Ishikawa (cell line): Measurements from ENCODE around the gene KRTAP13-2.

Experiments
- CEBPB ChIP-seq: IDR thresholded peaks from 2 replicates; pipeline ENCODE4 v1.6.1; 2012
- CREB1 ChIP-seq: IDR thresholded peaks from 2 replicates; pipeline ENCODE4 v1.6.1; 2012; ENCODE audit warnings: low read depth
- EGR1 ChIP-seq: IDR thresholded peaks from 2 replicates; pipeline ENCODE4 v1.6.1; 2012
- EP300 ChIP-seq: IDR thresholded peaks from 2 replicates; pipeline ENCODE4 v1.6.1; 2012; ENCODE audit warnings: borderline replicate concordance
- FOXM1 ChIP-seq: IDR thresholded peaks from 2 replicates; pipeline ENCODE4 v1.6.1; 2012; ENCODE audit warnings: low read depth, borderline replicate concordance
- MAX ChIP-seq: IDR thresholded peaks from 2 replicates; pipeline ENCODE4 v1.6.1; 2012
- NFIC ChIP-seq: IDR thresholded peaks from 2 replicates; pipeline ENCODE4 v1.6.1; 2012
- RAD21 ChIP-seq: IDR thresholded peaks from 2 replicates; pipeline ENCODE4 v1.6.1; 2012; ENCODE audit warnings: low read depth
- TAF1 ChIP-seq: IDR thresholded peaks from 2 replicates; pipeline ENCODE4 v1.6.1; 2012; ENCODE audit warnings: low read depth, mild to moderate bottlenecking
- TCF12 ChIP-seq: IDR thresholded peaks from 2 replicates; pipeline ENCODE4 v1.6.1; 2012; ENCODE audit warnings: low read depth
- TEAD4 ChIP-seq: IDR thresholded peaks from 2 replicates; pipeline ENCODE4 v1.6.1; 2012
- USF1 ChIP-seq: IDR thresholded peaks from 2 replicates; pipeline ENCODE4 v1.6.1; 2012
- YY1 ChIP-seq: IDR thresholded peaks from 2 replicates; pipeline ENCODE4 v1.6.1; 2012; ENCODE audit warnings: low read depth
- ZBTB7A ChIP-seq: IDR thresholded peaks from 2 replicates; pipeline ENCODE4 v1.6.1; 2012; ENCODE audit warnings: low read depth
- TF ChIP-seq, protein P1 (sequence below): IDR thresholded peaks from 2 replicates; pipeline ENCODE4 v1.6.1; 2012; ENCODE audit warnings: low read depth, mild to moderate bottlenecking

The KRTAP13-2 gene

DNA sequence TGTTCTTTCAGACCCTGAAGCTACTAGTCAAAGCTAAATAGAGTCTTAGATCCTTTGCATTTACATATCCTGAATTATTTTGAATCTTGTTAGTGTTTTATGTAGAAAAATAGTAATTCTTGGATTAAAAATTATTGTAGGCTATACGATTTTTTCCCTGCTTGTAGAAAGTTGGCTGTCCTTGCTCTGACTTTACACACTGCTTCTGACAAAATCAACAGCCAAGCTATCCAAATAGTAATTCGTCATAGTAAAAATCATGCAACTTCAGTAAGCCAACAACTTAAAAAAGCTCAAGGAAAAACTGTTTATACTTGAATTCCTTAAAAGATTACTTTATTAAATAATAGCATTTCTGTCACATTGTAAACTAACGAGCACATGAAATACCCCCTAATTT, 16.2 kb downstream of the KRTAP13-2 start:
- TF ChIP-seq CREB1 (no peak), NFIC (no peak), YY1 (no peak), MAX (no peak), ZBTB7A (no peak), FOXM1 (no peak), TEAD4 (no peak)
- TF ChIP-seq, protein P1, sequence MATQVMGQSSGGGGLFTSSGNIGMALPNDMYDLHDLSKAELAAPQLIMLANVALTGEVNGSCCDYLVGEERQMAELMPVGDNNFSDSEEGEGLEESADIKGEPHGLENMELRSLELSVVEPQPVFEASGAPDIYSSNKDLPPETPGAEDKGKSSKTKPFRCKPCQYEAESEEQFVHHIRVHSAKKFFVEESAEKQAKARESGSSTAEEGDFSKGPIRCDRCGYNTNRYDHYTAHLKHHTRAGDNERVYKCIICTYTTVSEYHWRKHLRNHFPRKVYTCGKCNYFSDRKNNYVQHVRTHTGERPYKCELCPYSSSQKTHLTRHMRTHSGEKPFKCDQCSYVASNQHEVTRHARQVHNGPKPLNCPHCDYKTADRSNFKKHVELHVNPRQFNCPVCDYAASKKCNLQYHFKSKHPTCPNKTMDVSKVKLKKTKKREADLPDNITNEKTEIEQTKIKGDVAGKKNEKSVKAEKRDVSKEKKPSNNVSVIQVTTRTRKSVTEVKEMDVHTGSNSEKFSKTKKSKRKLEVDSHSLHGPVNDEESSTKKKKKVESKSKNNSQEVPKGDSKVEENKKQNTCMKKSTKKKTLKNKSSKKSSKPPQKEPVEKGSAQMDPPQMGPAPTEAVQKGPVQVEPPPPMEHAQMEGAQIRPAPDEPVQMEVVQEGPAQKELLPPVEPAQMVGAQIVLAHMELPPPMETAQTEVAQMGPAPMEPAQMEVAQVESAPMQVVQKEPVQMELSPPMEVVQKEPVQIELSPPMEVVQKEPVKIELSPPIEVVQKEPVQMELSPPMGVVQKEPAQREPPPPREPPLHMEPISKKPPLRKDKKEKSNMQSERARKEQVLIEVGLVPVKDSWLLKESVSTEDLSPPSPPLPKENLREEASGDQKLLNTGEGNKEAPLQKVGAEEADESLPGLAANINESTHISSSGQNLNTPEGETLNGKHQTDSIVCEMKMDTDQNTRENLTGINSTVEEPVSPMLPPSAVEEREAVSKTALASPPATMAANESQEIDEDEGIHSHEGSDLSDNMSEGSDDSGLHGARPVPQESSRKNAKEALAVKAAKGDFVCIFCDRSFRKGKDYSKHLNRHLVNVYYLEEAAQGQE = no peak

DNA sequence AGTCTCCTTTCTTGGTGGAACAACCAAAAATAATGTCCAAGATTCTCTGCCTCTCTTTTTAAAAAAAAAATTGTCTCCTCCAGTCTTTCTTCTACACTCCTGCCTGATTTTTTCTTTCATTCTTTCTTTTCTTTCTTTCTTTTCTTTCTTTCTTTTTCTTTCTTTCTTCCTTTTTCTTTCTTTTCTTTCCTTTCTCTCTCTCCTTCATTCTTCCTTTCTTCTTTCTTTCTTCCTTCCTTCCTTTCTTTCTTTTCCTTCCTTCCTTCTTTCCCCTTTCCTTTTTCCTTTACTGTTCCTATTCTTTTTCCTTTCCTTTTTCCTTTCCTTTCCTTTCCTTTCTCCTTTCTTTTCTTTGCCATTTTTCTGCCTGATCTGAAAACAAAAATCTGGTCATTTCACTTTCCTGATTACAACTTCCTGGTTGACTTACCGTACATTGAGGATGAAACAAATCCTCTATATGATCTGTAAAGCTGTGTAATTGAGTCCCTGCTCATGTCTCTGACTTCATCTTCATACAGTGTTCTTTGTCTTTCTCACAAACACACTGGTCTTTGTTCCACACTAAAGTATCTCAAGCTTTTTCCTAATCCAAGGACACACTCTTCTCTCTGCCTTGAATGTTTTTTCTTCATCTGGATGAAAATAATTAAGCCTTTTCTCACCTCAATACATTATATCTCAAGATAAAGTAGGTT, 17.6 kb downstream of the KRTAP13-2 start:
- TF ChIP-seq CEBPB (no peak), TEAD4 (no peak), EGR1 (no peak), USF1 (no peak), RAD21 (no peak), CREB1 (no peak)

- TF ChIP-seq USF1 (no peak), MAX (no peak), FOXM1 (no peak), RAD21 (no peak), CREB1 (no peak), ZBTB7A (no peak), TAF1 (no peak), YY1 (no peak), EGR1 (no peak), TEAD4 (no peak), NFIC (no peak), EP300 (no peak), CEBPB (no peak), TCF12 (no peak)
- TF ChIP-seq, protein P1 = no peak
Measured at GRCh38 chr21:30351534-30351933, 20.5 kb downstream of the KRTAP13-2 start.

DNA sequence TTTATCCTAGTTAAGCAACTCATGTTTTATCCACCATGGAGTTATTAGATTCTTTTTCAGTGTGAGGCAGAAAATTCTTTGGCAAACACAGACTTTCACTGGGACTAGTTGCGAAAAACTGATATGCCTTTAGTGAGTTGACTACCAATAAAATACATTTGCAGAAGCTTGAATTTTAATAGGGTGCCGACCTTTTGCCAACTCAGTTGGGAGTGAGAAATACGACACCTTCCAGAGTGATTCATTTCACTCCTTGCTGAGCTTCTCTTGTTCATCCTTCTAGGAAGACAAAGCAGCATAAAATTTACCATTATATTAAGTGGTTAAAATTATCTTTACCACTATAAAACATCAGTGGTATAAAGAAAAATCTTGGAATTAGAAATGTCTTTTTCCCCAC, 22.5 kb downstream of the KRTAP13-2 start:
- TF ChIP-seq TAF1 (no peak), TCF12 (no peak), MAX (no peak), CREB1 (no peak), CEBPB (no peak), FOXM1 (no peak), RAD21 (no peak), EGR1 (no peak), EP300 (no peak), ZBTB7A (no peak), TEAD4 (no peak), YY1 (no peak), NFIC (no peak), USF1 (no peak)
- TF ChIP-seq, protein P1 = no peak
